ENCODE data around the gene CEND1. TPM values are rescaled to one million over a fixed set of nuclear protein-coding genes. Genes with fewer than 3 reads are reported as not detected.

CEND1 gene
- total and polyA plus RNA-seq, 2 of the 4 experiments (the other 2 are of a cell fraction), result 0.90 to 4.0 TPM

DNA sequence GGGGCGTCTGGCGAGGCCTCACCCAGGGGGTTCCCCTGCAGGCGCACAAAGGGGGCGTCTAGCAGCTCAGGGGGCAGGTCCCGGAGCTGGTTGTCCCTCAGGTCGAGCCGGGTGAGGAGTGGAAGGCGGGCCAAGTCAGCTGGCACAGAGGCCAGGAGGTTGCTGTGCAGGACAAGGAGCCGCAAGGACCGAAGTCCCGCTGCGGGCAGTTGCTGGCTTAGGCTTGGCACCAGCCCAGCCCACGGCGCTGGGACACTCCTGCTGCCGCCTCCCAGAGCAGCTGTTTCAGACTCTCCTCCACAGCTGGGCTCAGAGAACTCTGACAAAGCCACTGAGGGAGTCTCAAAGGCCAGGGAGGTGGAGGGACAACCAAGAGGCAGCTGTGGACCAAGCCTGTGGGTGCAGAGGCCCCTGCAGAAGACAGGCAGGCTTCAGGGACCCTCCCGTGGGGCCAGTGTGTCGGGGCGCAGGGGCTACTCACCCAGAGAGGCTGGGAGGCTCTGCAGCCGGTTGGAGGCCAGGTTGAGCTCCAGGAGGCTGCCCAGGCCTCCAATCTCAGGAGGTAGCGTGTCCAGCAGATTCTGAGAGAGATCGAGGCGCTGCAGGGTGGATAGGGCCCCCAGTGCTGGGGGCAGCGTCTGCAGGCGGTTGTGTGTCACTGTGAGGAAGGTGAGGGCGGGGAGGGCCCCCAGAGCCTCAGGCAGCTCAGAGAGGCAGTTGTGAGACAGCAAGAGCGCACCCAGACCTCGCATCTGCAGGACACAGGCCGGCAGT, 13.0 kb upstream of the CEND1 start:
- Histone ChIP-seq H3K27me3 (ENCODE audit: control insufficient read depth, insufficient read depth, low read length) (no peaks in the 10 kb centered on the region), H2BK120ac (ENCODE audit: low read depth, low read length) (no peak overlapping the region), H3K36me3 (ENCODE audit: control insufficient read depth, insufficient read depth, low read length) (peaks cover 26% of the 10 kb centered on the region), H3K4ac (ENCODE audit: low read depth, low read length) (no peak overlapping the region), H3K9me3 (ENCODE audit: control insufficient read depth, insufficient read depth, low read length) (no peaks in the 10 kb centered on the region), H3K9me1 (ENCODE audit: insufficient read depth, low read length) (no peaks in the 10 kb centered on the region), H4K8ac (ENCODE audit: low read depth in 2 of 2, low read length in 2 of 2) (no peak overlapping the region), H4K5ac (ENCODE audit: low read depth, low read length) (no peak overlapping the region), H4K20me1 (ENCODE audit: insufficient read depth, low read length) (peaks cover under 1% of the 10 kb centered on the region; the same call in 1 of the 2 replicates), H2AFZ (replicated peaks; ENCODE audit: low read length, poor library complexity) (peak overlapping the region; percentile 63), H3K14ac (replicated peaks; ENCODE audit: low read depth, low read length) (no peak overlapping the region), H4K91ac (ENCODE audit: insufficient read depth, low read depth, low read length) (no peak overlapping the region), H3K79me1 (ENCODE audit: low read depth in 1 of 2, low read length in 2 of 2) (peaks cover 2 to 33% of the 10 kb centered on the region in 2 experiments; a peak in 3 of 4 replicates), H2AK5ac (ENCODE audit: low read depth, low read length) (no peak overlapping the region), H3K27ac (ENCODE audit: insufficient read depth, low read length) (no peak overlapping the region), H3K4me3 (ENCODE audit: insufficient read depth, low read depth, low read length) (no peak overlapping the region), H2BK20ac (ENCODE audit: low read depth, low read length) (no peak overlapping the region), H3K23ac (ENCODE audit: low read depth, low read length) (no peak overlapping the region), H3K56ac (ENCODE audit: extremely low read depth, insufficient read depth, low read length) (no peak overlapping the region), H2AK9ac (replicated peaks; ENCODE audit: low read depth, low read length, poor library complexity) (peak overlapping the region; percentile 82), H2BK15ac (ENCODE audit: low read depth, low read length) (no peak overlapping the region), H3K18ac (ENCODE audit: low read depth, low read length) (no peak overlapping the region), H3K9ac (ENCODE audit: low read depth, low read length) (no peak overlapping the region), H2BK5ac (ENCODE audit: low read depth, low read length, poor library complexity, severe bottlenecking) (no peak overlapping the region), H3K4me1 (ENCODE audit: control insufficient read depth, insufficient read depth, low read length) (peaks cover 18% of the 10 kb centered on the region), H3K4me2 (ENCODE audit: low read depth, low read length) (peak overlapping the region; percentile 99; the same call in 1 of the 2 replicates)
- WGBS, 2 experiments (ENCODE audit: extremely low coverage in 2 of 2, insufficient read length in 1 of 2), result 94% methylated on average over 23 of the region's 28 CpGs; no CpG with 5 or more reads in 1 of the 2 experiments
- dilution Hi-C loops (cut with HindIII; ENCODE audit: low sequenced_read_pairs, unreplicated experiment), result no loop called here
- CTCF ChIA-PET, result no interaction called here
- ATAC-seq (ENCODE audit: low read depth) (no peak), DNase-seq (no peak)
- POLR2A ChIA-PET (ENCODE audit: unreplicated experiment), result interaction anchor here (0.6 kb wide), 1 partner anchor 39 kb away, joined by 3 read pairs; no protein-coding TSS in a partner anchor
- intact Hi-C loops (cut with micrococcal nuclease), result no loop called here
- in situ Hi-C loops (cut with MboI; ENCODE audit: low sequenced_read_pairs), result no loop called here
- no TSS peak for BruUV-seq (replicated peaks)
- no peak for TF ChIP-seq RCOR1 (IDR thresholded peaks at IDR 0.05; ENCODE audit: insufficient replicate concordance, low read length)
- TF ChIP-seq RAD21 (IDR thresholded peaks at IDR 0.05; ENCODE audit: low read length), result no peak
- TF ChIP-seq, protein P1, sequence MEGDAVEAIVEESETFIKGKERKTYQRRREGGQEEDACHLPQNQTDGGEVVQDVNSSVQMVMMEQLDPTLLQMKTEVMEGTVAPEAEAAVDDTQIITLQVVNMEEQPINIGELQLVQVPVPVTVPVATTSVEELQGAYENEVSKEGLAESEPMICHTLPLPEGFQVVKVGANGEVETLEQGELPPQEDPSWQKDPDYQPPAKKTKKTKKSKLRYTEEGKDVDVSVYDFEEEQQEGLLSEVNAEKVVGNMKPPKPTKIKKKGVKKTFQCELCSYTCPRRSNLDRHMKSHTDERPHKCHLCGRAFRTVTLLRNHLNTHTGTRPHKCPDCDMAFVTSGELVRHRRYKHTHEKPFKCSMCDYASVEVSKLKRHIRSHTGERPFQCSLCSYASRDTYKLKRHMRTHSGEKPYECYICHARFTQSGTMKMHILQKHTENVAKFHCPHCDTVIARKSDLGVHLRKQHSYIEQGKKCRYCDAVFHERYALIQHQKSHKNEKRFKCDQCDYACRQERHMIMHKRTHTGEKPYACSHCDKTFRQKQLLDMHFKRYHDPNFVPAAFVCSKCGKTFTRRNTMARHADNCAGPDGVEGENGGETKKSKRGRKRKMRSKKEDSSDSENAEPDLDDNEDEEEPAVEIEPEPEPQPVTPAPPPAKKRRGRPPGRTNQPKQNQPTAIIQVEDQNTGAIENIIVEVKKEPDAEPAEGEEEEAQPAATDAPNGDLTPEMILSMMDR (conservative IDR thresholded peaks at IDR 0.05; ENCODE audit: low read depth, low read length), result no peak
- TF ChIP-seq MXI1 (IDR thresholded peaks at IDR 0.05; ENCODE audit: borderline replicate concordance, low read depth, low read length), result no peak
- TF ChIP-seq RFX5 (IDR thresholded peaks at IDR 0.05; ENCODE audit: low read depth, low read length), result no peak
- no peak for TF ChIP-seq NFE2L2 (IDR thresholded peaks at IDR 0.05; ENCODE audit: low read depth, low read length)
- no peak for TF ChIP-seq BHLHE40 (IDR thresholded peaks at IDR 0.05; ENCODE audit: low read depth, low read length)
- TF ChIP-seq, protein P2, sequence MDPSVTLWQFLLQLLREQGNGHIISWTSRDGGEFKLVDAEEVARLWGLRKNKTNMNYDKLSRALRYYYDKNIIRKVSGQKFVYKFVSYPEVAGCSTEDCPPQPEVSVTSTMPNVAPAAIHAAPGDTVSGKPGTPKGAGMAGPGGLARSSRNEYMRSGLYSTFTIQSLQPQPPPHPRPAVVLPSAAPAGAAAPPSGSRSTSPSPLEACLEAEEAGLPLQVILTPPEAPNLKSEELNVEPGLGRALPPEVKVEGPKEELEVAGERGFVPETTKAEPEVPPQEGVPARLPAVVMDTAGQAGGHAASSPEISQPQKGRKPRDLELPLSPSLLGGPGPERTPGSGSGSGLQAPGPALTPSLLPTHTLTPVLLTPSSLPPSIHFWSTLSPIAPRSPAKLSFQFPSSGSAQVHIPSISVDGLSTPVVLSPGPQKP (IDR thresholded peaks at IDR 0.05; ENCODE audit: borderline replicate concordance, low read depth, low read length), result no peak
- no peak for TF ChIP-seq FOS (IDR thresholded peaks at IDR 0.05; ENCODE audit: low read depth, low read length)
- TF ChIP-seq MAZ (IDR thresholded peaks at IDR 0.05; ENCODE audit: borderline replicate concordance, low read depth, low read length), result no peak
- TF ChIP-seq CEBPB (IDR thresholded peaks at IDR 0.05; ENCODE audit: low read depth, low read length), result no peak
- TF ChIP-seq SMC3 (IDR thresholded peaks at IDR 0.05; ENCODE audit: low read depth, low read length), result no peak

Data from IMR-90 (cell line).